ENCODE results near the gene OR5K4. TPM values are rescaled to one million over a fixed set of nuclear protein-coding genes. Genes with fewer than 3 reads are reported as not detected.
A peak's percentile ranks its signal among the peaks of the same experiment; 100 is the strongest.

OR5K4 gene, protein sequence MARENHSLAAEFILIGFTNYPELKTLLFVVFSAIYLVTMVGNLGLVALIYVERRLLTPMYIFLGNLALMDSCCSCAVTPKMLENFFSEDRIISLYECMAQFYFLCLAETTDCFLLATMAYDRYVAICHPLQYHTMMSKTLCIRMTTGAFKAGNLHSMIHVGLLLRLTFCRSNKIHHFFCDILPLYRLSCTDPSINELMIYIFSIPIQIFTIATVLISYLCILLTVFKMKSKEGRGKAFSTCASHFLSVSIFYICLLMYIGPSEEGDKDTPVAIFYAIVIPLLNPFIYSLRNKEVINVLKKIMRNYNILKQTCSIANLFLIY
- not detected for total RNA-seq
- polyA plus RNA-seq: not detected
- not detected for total RNA-seq

DNA sequence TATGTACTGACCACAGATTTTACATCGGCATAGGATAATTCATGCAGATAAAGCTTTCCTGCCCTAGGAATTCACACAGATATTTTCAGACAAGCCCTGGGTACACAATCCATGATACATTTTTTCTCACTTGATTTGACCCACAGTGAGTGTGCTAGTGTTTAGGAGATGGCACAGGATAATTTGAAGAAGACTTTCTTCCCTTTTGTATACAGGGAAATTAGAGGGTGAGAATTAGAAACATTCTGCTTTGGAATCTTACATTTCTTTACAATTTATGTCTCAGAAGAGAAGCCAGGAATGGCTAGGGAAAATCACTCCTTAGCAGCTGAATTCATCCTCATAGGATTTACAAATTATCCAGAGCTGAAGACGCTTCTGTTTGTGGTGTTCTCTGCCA, at the start of gene OR5K4:
TSS of gene OR5K4 (plus strand) at position 301 of the 400 bp plus-strand sequence. CDS start at position 301, 0 bp downstream.
- no peaks in the 10 kb centered on the region for H3K9me3 ChIP-seq (ENCODE audit: control insufficient read depth in 2 of 3, low read length in 3 of 3)
- peaks cover 0 to 54% (median 16%) of the 10 kb centered on the region in 5 donors for H3K27me3 Mint-ChIP-seq
- no peak within 1 kb of the TSS for H3K27ac ChIP-seq (ENCODE audit: low read depth, low read length)
- POLR2A ChIA-PET: no interaction called here
- no peaks in the 10 kb centered on the region for H3K27me3 ChIP-seq (ENCODE audit: control insufficient read depth in 2 of 2, insufficient read depth in 2 of 2, low read length in 2 of 2)
- H3K27ac Mint-ChIP-seq: no peak within 1 kb of the TSS
- peaks cover 0 to 8% (median 7%) of the 10 kb centered on the region in 11 donors for H3K9me3 Mint-ChIP-seq
- H3K4me3 Mint-ChIP-seq: no peak within 1 kb of the TSS
- peaks cover 0 to 6% (median 0%) of the 10 kb centered on the region in 5 donors for H3K36me3 Mint-ChIP-seq
- intact Hi-C loops (cut with micrococcal nuclease): no loop called here
- H3K4me1 ChIP-seq (ENCODE audit: control insufficient read depth in 2 of 2, insufficient read depth in 2 of 2, low read length in 2 of 2): no peaks in the 10 kb centered on the region
- CTCF ChIA-PET: no interaction called here
- H3K4me1 Mint-ChIP-seq: peaks cover 0 to 1% (median 0%) of the 10 kb centered on the region in 7 donors
- no peak within 1 kb of the TSS for H3K4me3 ChIP-seq (ENCODE audit: low read length)
- ATAC-seq (no peak), DNase-seq (no peak)
- no peaks in the 10 kb centered on the region for H3K36me3 ChIP-seq (ENCODE audit: control insufficient read depth in 2 of 3, insufficient read depth in 3 of 3, low read length in 3 of 3)

DNA sequence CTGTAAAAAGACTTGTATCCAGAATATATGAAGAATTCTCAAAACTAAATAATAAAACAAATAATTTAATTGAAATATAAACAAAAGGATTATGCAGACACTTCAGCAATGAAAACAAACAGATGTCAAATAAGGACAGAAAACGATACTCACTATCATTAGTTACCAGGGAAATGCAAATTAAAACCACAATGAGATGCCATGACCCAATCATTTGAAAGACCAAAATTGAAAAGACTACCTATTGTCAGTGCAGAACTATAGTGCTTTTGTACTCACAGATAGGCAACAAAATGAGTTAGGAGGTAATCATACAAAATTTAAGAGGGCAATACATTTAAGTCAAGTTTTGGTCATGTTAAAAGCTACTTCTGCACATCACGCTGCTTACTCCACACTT, 31.6 kb upstream of the OR5K4 start:
- ChIA-PET CTCF (no interaction called here), POLR2A (no interaction called here)
- no peaks in the 10 kb centered on the region for H3K36me3 Mint-ChIP-seq
- H3K27ac Mint-ChIP-seq: no peak overlapping the region
- no peaks in the 10 kb centered on the region for H3K9me3 Mint-ChIP-seq
- peaks cover 0 to 5% (median 0%) of the 10 kb centered on the region in 7 donors for H3K4me1 Mint-ChIP-seq
- no peak overlapping the region for H3K27ac ChIP-seq (ENCODE audit: low read depth, low read length)
- H3K4me3 Mint-ChIP-seq: no peak overlapping the region
- DNase-seq (no peak), ATAC-seq (no peak)
- no peaks in the 10 kb centered on the region for H3K36me3 ChIP-seq (ENCODE audit: control insufficient read depth in 2 of 3, insufficient read depth in 3 of 3, low read length in 3 of 3)
- H3K27me3 Mint-ChIP-seq: peaks cover 6 to 26% (median 10%) of the 10 kb centered on the region in 5 donors
- H3K4me1 ChIP-seq (ENCODE audit: control insufficient read depth in 2 of 2, insufficient read depth in 2 of 2, low read length in 2 of 2): no peaks in the 10 kb centered on the region
- no peaks in the 10 kb centered on the region for H3K27me3 ChIP-seq (ENCODE audit: control insufficient read depth in 2 of 2, insufficient read depth in 2 of 2, low read length in 2 of 2)
- H3K4me3 ChIP-seq (ENCODE audit: low read length): no peak overlapping the region
- intact Hi-C loops (cut with micrococcal nuclease): no loop called here
- no peaks in the 10 kb centered on the region for H3K9me3 ChIP-seq (ENCODE audit: control insufficient read depth in 2 of 3, low read length in 3 of 3)

DNA sequence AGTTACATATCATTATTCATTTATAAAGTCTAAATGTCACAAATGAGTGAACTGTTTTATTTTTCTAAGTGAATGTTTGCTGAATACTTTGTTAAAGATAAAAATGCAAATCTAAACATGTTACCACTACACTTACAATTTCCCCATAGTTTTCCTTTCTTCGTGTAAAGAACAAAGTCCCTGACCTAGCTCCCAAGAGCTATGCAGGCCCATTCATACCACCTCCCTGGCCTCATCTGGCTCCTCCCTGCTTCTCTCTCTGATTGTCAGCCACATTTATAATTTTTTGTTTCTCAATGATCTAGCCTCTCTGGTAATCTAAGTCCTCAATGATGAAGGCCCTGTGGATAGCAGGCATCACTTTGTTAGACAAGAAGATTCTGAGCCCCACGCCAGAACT, 31.0 kb upstream of the OR5K4 start:
- Histone ChIP-seq H3K4me3 (ENCODE audit: low read length) (no peak overlapping the region), H3K27ac (ENCODE audit: low read depth, low read length) (no peak overlapping the region), H3K9me3 (ENCODE audit: control insufficient read depth in 2 of 3, low read length in 3 of 3) (no peaks in the 10 kb centered on the region), H3K4me1 (ENCODE audit: control insufficient read depth in 2 of 2, insufficient read depth in 2 of 2, low read length in 2 of 2) (no peaks in the 10 kb centered on the region), H3K36me3 (ENCODE audit: control insufficient read depth in 2 of 3, insufficient read depth in 3 of 3, low read length in 3 of 3) (no peaks in the 10 kb centered on the region), H3K27me3 (ENCODE audit: control insufficient read depth in 2 of 2, insufficient read depth in 2 of 2, low read length in 2 of 2) (no peaks in the 10 kb centered on the region)
- Mint-ChIP-seq H3K36me3 (no peaks in the 10 kb centered on the region), H3K4me1 (peaks cover 0 to 11% (median 0%) of the 10 kb centered on the region in 7 donors), H3K27me3 (peaks cover 9 to 28% (median 10%) of the 10 kb centered on the region in 5 donors), H3K27ac (no peak overlapping the region), H3K4me3 (no peak overlapping the region), H3K9me3 (no peaks in the 10 kb centered on the region)
- ChIA-PET POLR2A (no interaction called here), CTCF (no interaction called here)
- ATAC-seq (no peak), DNase-seq (no peak)
- intact Hi-C loops (cut with micrococcal nuclease): no loop called here

DNA sequence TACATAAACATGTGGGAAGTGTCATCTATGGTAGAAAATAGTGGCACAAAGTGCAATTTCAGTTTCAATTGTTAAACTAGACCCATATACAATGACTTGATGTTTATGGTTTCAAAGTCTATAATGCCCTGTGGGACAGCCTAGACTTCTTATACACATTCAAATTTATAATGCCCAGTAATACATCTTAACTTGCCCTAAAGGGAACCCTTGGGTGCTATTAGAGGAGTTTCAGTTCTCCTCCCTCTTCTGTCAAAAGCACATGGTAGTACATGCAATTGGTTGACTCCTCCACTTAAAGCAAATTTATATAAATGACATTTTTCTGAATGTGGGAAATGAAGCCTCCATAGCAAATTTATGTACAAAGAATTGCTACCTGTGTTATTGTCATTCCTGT, 30.2 kb upstream of the OR5K4 start:
- Mint-ChIP-seq H3K27ac (no peak overlapping the region), H3K4me3 (no peak overlapping the region), H3K27me3 (peaks cover 10 to 30% (median 13%) of the 10 kb centered on the region in 5 donors), H3K9me3 (no peaks in the 10 kb centered on the region), H3K36me3 (no peaks in the 10 kb centered on the region), H3K4me1 (peaks cover 0 to 15% (median 0%) of the 10 kb centered on the region in 7 donors)
- Histone ChIP-seq H3K27ac (ENCODE audit: low read depth, low read length) (no peak overlapping the region), H3K27me3 (ENCODE audit: control insufficient read depth in 2 of 2, insufficient read depth in 2 of 2, low read length in 2 of 2) (no peaks in the 10 kb centered on the region), H3K4me3 (ENCODE audit: low read length) (no peak overlapping the region), H3K4me1 (ENCODE audit: control insufficient read depth in 2 of 2, insufficient read depth in 2 of 2, low read length in 2 of 2) (no peaks in the 10 kb centered on the region), H3K9me3 (ENCODE audit: control insufficient read depth in 2 of 3, low read length in 3 of 3) (no peaks in the 10 kb centered on the region), H3K36me3 (ENCODE audit: control insufficient read depth in 2 of 3, insufficient read depth in 3 of 3, low read length in 3 of 3) (no peaks in the 10 kb centered on the region)
- intact Hi-C loops (cut with micrococcal nuclease): no loop called here
- DNase-seq (no peak), ATAC-seq (no peak)
- ChIA-PET POLR2A (no interaction called here), CTCF (no interaction called here)

DNA sequence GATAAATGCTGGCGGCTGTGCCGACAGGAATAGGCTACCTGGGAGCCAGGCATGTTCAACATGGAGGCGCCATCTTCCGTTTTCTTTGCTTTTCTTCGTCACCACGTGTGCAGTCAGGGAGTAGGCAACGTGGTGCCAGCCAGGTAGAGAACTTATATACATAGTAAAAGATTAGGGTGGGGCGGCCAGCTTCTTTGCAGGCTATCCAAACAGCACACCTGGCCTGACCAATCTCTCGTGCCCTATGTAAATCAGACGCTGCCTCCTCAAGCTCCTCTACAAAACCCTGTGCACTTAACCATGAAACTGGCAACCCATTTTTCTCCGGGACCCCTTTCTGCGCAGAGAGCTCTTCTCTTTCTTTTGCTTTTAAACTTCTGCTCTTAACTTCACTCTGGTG, 28.6 kb upstream of the OR5K4 start:
- no peak for ATAC-seq
- H3K9me3 Mint-ChIP-seq: no peaks in the 10 kb centered on the region
- H3K4me3 Mint-ChIP-seq: no peak overlapping the region
- Histone ChIP-seq H3K9me3 (ENCODE audit: control insufficient read depth in 2 of 3, low read length in 3 of 3) (no peaks in the 10 kb centered on the region), H3K4me3 (ENCODE audit: low read length) (no peak overlapping the region), H3K36me3 (ENCODE audit: control insufficient read depth in 2 of 3, insufficient read depth in 3 of 3, low read length in 3 of 3) (no peaks in the 10 kb centered on the region), H3K4me1 (ENCODE audit: control insufficient read depth in 2 of 2, insufficient read depth in 2 of 2, low read length in 2 of 2) (no peaks in the 10 kb centered on the region), H3K27ac (ENCODE audit: low read depth, low read length) (no peak overlapping the region), H3K27me3 (ENCODE audit: control insufficient read depth in 2 of 2, insufficient read depth in 2 of 2, low read length in 2 of 2) (no peaks in the 10 kb centered on the region)
- no peaks in the 10 kb centered on the region for H3K36me3 Mint-ChIP-seq
- H3K4me1 Mint-ChIP-seq: peaks cover 0 to 21% (median 0%) of the 10 kb centered on the region in 7 donors
- ChIA-PET POLR2A (no interaction called here), CTCF (no interaction called here)
- peaks cover 10 to 36% (median 20%) of the 10 kb centered on the region in 5 donors for H3K27me3 Mint-ChIP-seq
- H3K27ac Mint-ChIP-seq: no peak overlapping the region
- DNase-seq: no peak
- intact Hi-C loops (cut with micrococcal nuclease): loop anchor here in 1 of 2 donors (5.0 kb wide), 2 partner anchors 247 to 487 kb away; no protein-coding TSS in a partner anchor

DNA sequence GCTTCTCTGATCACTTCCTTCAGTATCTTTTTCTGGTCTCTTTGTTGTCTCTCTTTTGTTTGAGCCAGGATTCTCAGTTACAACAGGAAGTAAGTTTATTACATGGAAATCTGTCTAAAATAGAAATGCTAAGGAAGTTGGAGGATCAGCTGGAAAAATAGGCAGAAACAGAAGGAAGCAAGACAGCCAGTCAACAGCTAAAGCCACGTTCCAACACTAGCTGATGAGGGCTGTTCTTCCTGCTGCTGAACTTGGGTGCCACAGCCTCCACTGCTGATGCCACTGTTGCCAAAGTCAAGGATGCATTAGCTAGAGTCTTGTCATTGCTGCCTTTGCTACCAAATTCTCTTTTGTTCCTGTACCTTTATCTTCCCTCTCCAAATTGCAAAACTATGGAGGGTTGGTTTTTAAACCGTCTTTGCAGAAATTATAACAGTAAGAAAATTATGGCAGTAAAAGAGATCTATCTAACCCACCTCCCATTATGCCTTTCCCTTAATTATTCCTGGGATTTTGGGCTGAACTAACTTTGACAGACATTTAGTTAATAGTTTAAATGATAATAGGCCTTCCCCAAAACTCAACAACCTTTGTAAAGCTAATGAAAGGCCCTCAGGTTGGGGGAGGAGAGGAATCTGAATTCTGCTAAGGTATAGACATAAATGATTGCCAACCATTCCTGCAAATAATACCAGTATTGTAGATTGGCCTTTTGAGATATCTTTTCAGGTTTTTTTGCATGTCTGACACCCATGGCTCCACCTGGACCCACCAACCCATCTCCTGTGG, 27.4 kb upstream of the OR5K4 start:
- H3K4me3 Mint-ChIP-seq: no peak overlapping the region
- peaks cover 10 to 47% (median 25%) of the 10 kb centered on the region in 5 donors for H3K27me3 Mint-ChIP-seq
- DNase-seq (no peak), ATAC-seq (no peak)
- no peak overlapping the region for H3K4me3 ChIP-seq (ENCODE audit: low read length)
- peaks cover 0 to 21% (median 0%) of the 10 kb centered on the region in 7 donors for H3K4me1 Mint-ChIP-seq
- no peaks in the 10 kb centered on the region for H3K36me3 Mint-ChIP-seq
- no peaks in the 10 kb centered on the region for H3K4me1 ChIP-seq (ENCODE audit: control insufficient read depth in 2 of 2, insufficient read depth in 2 of 2, low read length in 2 of 2)
- peak overlapping the region in 1 of 9 donors; percentile 21 for H3K27ac Mint-ChIP-seq
- intact Hi-C loops (cut with micrococcal nuclease): loop anchor here in 1 of 2 donors (5.0 kb wide), 2 partner anchors 246 to 486 kb away; no protein-coding TSS in a partner anchor
- no peaks in the 10 kb centered on the region for H3K9me3 Mint-ChIP-seq
- ChIA-PET CTCF (interaction anchor here (0.6 to 0.7 kb wide), 2 partner anchors 36 to 1578 kb away, joined by 3 read pairs; no protein-coding TSS in a partner anchor), POLR2A (no interaction called here)
- no peaks in the 10 kb centered on the region for H3K36me3 ChIP-seq (ENCODE audit: control insufficient read depth in 2 of 3, insufficient read depth in 3 of 3, low read length in 3 of 3)
- no peak overlapping the region for H3K27ac ChIP-seq (ENCODE audit: low read depth, low read length)
- H3K27me3 ChIP-seq (ENCODE audit: control insufficient read depth in 2 of 2, insufficient read depth in 2 of 2, low read length in 2 of 2): no peaks in the 10 kb centered on the region
- no peaks in the 10 kb centered on the region for H3K9me3 ChIP-seq (ENCODE audit: control insufficient read depth in 2 of 3, low read length in 3 of 3)

All from naive thymus-derived CD4-positive, alpha-beta T cell (primary cell).